ENCODE measurements around the gene UGGT1. TPM values are rescaled to one million over a fixed set of nuclear protein-coding genes. Genes with fewer than 3 reads are reported as not detected.
A peak's percentile ranks its signal among the peaks of the same experiment; 100 is the strongest.

The UGGT1 gene, protein sequence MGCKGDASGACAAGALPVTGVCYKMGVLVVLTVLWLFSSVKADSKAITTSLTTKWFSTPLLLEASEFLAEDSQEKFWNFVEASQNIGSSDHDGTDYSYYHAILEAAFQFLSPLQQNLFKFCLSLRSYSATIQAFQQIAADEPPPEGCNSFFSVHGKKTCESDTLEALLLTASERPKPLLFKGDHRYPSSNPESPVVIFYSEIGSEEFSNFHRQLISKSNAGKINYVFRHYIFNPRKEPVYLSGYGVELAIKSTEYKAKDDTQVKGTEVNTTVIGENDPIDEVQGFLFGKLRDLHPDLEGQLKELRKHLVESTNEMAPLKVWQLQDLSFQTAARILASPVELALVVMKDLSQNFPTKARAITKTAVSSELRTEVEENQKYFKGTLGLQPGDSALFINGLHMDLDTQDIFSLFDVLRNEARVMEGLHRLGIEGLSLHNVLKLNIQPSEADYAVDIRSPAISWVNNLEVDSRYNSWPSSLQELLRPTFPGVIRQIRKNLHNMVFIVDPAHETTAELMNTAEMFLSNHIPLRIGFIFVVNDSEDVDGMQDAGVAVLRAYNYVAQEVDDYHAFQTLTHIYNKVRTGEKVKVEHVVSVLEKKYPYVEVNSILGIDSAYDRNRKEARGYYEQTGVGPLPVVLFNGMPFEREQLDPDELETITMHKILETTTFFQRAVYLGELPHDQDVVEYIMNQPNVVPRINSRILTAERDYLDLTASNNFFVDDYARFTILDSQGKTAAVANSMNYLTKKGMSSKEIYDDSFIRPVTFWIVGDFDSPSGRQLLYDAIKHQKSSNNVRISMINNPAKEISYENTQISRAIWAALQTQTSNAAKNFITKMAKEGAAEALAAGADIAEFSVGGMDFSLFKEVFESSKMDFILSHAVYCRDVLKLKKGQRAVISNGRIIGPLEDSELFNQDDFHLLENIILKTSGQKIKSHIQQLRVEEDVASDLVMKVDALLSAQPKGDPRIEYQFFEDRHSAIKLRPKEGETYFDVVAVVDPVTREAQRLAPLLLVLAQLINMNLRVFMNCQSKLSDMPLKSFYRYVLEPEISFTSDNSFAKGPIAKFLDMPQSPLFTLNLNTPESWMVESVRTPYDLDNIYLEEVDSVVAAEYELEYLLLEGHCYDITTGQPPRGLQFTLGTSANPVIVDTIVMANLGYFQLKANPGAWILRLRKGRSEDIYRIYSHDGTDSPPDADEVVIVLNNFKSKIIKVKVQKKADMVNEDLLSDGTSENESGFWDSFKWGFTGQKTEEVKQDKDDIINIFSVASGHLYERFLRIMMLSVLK (N-terminal part only)
- 10 to 100 TPM; 39.3 to 50.3 TPM for total RNA-seq
- 10 to 100 TPM; 28.3 to 33.7 TPM for polyA plus RNA-seq (ENCODE audit: insufficient read length in 2 of 2)
- long read RNA-seq, donor 1, full-length matches to known transcripts: 1 of 1 reads
- long read RNA-seq, donor 1, partial matches to known transcripts: 0 of 1 reads
- long read RNA-seq, donor 1, other reads (novel, unspliced or antisense): 0 of 1 reads
- long read RNA-seq, donor 2: 0 reads
- long read RNA-seq, donor 3: 0 reads
- long read RNA-seq, donor 4: 0 reads

DNA sequence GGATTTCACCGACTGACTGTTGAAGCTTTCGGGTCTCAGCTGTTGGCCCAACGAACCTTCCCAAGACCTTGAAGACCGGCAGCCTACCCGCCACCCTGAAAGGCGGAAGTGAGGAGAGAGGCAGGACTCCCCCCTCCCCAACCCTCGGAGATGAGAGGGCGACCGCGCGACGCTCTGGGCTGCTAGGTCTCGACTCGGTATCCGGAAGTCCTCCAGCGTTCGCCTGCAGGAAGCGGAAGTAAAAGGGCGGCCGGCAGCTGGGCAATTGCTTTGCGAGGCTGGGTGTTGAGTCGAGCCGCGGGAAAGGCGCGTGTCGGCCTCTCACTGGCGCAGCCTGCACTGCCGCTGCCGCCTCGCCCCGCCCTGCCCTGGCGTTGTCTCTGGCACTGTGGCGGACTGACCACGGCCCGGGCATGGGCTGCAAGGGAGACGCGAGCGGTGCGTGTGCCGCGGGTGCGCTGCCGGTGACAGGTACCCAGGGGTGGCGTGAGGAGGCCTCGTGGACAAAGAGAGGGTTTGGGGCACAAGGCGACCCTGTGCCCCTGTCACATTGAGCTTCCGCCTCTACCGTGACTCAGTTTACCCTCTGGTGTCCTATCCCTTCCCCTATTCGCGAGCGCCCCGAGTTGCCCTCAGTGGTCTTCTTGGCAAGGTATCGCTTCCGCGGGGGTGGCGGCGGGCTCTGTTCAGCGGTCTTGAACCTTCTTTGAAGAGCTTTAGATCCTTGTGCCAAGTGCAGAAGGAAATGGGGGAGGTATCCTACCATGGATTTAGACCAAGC, at the start of gene UGGT1:
UGGT1 (plus strand) TSS at position 256 of the 781 bp plus-strand sequence; CDS start at position 414, 158 bp downstream.
- Histone ChIP-seq H3K27ac (ENCODE audit: low read depth, low read length) (peak within 1 kb of the TSS; percentile 83), H3K27me3 (ENCODE audit: control insufficient read depth, insufficient read depth, low read length) (no peaks in the 10 kb centered on the region)

DNA sequence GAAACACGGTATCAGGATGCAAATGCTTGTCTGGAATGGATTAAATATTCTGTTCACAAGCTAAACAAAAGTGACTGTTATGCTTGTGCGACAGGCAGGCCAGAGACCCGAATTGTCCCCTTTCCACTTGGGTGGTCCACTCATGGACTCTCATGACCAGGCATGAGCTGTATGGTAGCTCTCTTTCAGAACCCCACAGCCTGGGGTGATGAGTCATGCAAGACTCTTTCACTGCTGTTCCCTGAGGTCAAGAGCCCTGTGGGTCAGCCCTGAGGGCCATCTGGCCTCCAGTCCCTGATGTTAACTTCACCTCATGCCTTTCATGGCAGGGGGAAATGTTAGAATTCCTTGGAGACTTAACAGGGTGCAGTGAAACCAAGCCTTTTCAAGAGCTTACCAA, 49.4 kb upstream of the UGGT1 start:
- H3K4me1 ChIP-seq (ENCODE audit: control insufficient read depth, insufficient read depth, low read length): no peaks in the 10 kb centered on the region
- no peak for DNase-seq (ENCODE audit: low read depth in 4 of 6, low spot score in 6 of 6)
- no peak overlapping the region for H3K4me3 ChIP-seq (ENCODE audit: low read depth, low read length)
- H3K36me3 ChIP-seq (ENCODE audit: control insufficient read depth, insufficient read depth, low read length): no peaks in the 10 kb centered on the region
- WGBS (ENCODE audit: insufficient coverage): 83% methylated on average over 3 of the region's 3 CpGs
- no peaks in the 10 kb centered on the region for H3K27me3 ChIP-seq (ENCODE audit: control insufficient read depth, insufficient read depth, low read length)
- H3K27ac ChIP-seq (ENCODE audit: low read depth, low read length): no peak overlapping the region
- H3K9me3 ChIP-seq (ENCODE audit: control insufficient read depth, insufficient read depth, low read length): peaks cover 9% of the 10 kb centered on the region

More for the DNA sequence above, at the start of gene UGGT1:
- Histone ChIP-seq H3K4me3 (ENCODE audit: low read depth, low read length) (peak within 1 kb of the TSS; percentile 87), H3K4me1 (ENCODE audit: control insufficient read depth, insufficient read depth, low read length) (peaks cover 3% of the 10 kb centered on the region), H3K36me3 (ENCODE audit: control insufficient read depth, insufficient read depth, low read length) (peaks cover 3% of the 10 kb centered on the region), H3K9me3 (ENCODE audit: control insufficient read depth, insufficient read depth, low read length) (no peaks in the 10 kb centered on the region)
- DNase-seq (ENCODE audit: low read depth in 4 of 6, low spot score in 6 of 6): peak; percentile 89 to 99 (median 92)
- WGBS (ENCODE audit: insufficient coverage): 0% methylated on average over 59 of the region's 59 CpGs

DNA sequence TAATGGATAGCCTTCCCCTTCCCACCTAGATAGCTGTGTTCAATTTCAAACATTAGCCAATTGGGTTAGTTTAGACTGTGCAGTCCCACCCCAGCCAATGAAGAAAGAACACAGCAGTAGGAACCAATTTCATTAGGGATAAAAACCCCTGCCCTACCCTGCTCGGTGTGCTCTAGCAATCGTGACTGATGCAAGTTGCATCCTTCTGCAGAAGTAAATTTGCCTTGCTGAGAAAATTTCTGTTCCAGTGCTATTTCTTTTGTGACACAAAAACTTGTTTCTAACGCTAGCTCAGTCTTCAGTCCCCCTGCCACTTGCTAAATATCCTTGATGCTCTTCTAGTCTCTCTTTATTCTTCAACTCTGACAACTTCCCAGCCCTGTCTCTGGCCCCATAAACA, 48.0 kb upstream of the UGGT1 start:
- DNase-seq (ENCODE audit: low read depth in 4 of 6, low spot score in 6 of 6): no peak
- Histone ChIP-seq H3K4me1 (ENCODE audit: control insufficient read depth, insufficient read depth, low read length) (no peaks in the 10 kb centered on the region), H3K9me3 (ENCODE audit: control insufficient read depth, insufficient read depth, low read length) (no peaks in the 10 kb centered on the region), H3K36me3 (ENCODE audit: control insufficient read depth, insufficient read depth, low read length) (no peaks in the 10 kb centered on the region), H3K27me3 (ENCODE audit: control insufficient read depth, insufficient read depth, low read length) (no peaks in the 10 kb centered on the region), H3K4me3 (ENCODE audit: low read depth, low read length) (no peak overlapping the region), H3K27ac (ENCODE audit: low read depth, low read length) (no peak overlapping the region)
- 75% methylated on average over 3 of the region's 3 CpGs for WGBS (ENCODE audit: insufficient coverage)

DNA sequence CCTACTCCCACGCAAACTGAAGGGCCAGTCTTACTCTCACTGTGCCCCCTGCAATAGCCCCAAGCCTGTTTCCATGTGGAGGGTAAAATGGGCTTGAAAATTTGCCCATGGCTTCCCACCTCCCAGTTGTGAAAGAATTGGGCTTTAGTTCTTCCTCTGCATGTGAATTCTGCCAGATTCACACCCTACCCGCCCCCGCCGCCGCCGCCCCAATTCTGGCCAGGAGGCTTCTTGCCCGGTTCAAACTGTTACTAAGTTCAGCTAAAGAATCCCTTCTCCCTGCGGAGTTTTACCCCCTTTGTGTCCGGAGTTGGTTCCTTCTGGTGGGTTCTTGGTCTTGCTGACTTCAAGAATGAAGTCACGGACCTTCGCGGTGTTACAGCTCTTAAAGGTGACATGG, 37.7 kb upstream of the UGGT1 start:
- no peak for DNase-seq (ENCODE audit: low read depth in 4 of 6, low spot score in 6 of 6)
- Histone ChIP-seq H3K27me3 (ENCODE audit: control insufficient read depth, insufficient read depth, low read length) (no peaks in the 10 kb centered on the region), H3K36me3 (ENCODE audit: control insufficient read depth, insufficient read depth, low read length) (no peaks in the 10 kb centered on the region), H3K4me1 (ENCODE audit: control insufficient read depth, insufficient read depth, low read length) (no peaks in the 10 kb centered on the region), H3K9me3 (ENCODE audit: control insufficient read depth, insufficient read depth, low read length) (no peaks in the 10 kb centered on the region), H3K4me3 (ENCODE audit: low read depth, low read length) (no peak overlapping the region), H3K27ac (ENCODE audit: low read depth, low read length) (no peak overlapping the region)
- 97% methylated on average over 10 of the region's 12 CpGs for WGBS (ENCODE audit: insufficient coverage)

DNA sequence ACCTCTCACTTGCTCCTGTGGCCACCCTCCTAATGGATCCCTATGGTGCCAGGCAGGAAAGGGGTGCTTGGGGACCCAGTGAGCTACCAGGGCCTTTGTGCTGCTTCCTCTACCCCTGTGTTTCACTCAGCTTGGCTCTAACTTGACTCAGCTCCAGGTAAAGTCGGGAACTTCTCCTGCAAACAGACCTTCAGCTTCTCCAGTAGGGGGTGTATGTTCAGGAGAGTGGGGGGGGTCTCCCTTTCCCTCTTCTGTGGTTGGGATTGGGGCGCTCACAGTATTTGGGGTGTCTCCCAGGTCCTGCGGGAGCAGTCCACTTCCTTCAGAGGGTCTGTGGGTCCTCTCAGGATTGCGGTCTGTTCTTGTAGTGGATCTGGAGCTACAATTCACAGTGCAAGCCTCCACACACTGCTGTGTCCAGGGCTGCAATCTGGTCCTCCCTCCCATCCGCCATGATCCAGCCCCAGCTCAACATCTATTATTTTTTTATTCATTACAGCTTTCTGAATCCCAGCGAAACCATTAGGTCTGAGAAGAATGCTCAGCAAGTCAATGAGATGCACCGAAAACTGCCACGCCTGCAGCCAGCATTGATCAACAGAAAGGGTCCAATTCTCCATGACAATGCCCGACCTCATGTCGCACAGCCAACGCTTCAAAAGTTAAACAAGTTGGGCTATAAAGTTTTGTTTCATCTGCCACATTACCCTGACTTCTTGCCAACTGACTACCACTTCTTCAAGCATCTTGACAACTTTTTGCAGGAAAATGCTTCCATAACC, 36.7 kb upstream of the UGGT1 start:
- Histone ChIP-seq H3K36me3 (ENCODE audit: control insufficient read depth, insufficient read depth, low read length) (no peaks in the 10 kb centered on the region), H3K27ac (ENCODE audit: low read depth, low read length) (no peak overlapping the region), H3K9me3 (ENCODE audit: control insufficient read depth, insufficient read depth, low read length) (no peaks in the 10 kb centered on the region), H3K4me1 (ENCODE audit: control insufficient read depth, insufficient read depth, low read length) (no peaks in the 10 kb centered on the region), H3K27me3 (ENCODE audit: control insufficient read depth, insufficient read depth, low read length) (no peaks in the 10 kb centered on the region), H3K4me3 (ENCODE audit: low read depth, low read length) (no peak overlapping the region)
- no peak for DNase-seq (ENCODE audit: low read depth in 4 of 6, low spot score in 6 of 6)
- 77% methylated on average over 8 of the region's 11 CpGs for WGBS (ENCODE audit: insufficient coverage)

DNA sequence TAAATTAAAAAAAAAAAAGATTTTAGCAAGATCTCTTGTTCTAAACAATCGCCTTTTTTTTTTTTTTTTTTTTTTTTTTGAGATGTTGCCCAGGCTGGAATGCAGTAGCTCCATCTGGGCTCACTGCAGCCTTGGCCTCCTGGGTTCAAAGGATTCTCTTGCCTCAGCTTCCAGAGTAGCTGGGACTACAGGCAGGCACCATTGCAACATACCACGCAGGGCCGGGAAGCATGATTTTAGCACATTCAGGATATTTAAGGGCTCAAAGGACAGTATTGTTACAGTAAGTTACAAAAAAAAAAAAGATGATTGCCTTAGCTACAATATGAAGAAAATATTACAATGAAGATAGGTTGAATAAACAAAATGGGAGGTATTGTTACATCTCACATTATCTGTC, 33.7 kb upstream of the UGGT1 start:
- no peaks in the 10 kb centered on the region for H3K9me3 ChIP-seq (ENCODE audit: control insufficient read depth, insufficient read depth, low read length)
- H3K4me1 ChIP-seq (ENCODE audit: control insufficient read depth, insufficient read depth, low read length): no peaks in the 10 kb centered on the region
- no peak overlapping the region for H3K27ac ChIP-seq (ENCODE audit: low read depth, low read length)
- no peaks in the 10 kb centered on the region for H3K27me3 ChIP-seq (ENCODE audit: control insufficient read depth, insufficient read depth, low read length)
- H3K36me3 ChIP-seq (ENCODE audit: control insufficient read depth, insufficient read depth, low read length): no peaks in the 10 kb centered on the region
- no peak overlapping the region for H3K4me3 ChIP-seq (ENCODE audit: low read depth, low read length)
- 100% methylated on average over 1 of the region's 3 CpGs for WGBS (ENCODE audit: insufficient coverage)
- DNase-seq (ENCODE audit: low read depth in 4 of 6, low spot score in 6 of 6): no peak

DNA sequence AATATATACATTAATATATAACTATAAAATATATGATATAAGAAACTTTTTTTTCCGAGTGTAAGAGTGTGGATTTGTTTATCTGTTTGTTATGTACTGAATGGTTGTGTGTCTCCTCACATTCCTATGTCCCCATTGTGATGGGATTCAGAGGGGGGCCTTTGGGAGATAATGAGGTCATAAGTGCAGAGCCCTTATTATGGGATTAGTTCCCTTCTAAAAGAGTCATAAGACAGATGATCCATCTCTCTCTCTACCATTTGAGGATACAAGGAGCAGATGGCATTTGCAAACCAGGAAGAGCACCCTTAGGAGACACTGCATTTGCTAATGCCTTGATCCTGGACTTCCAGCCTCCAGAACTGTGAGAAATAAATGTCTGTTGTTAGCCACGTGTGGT, 32.9 kb upstream of the UGGT1 start:
- H3K27ac ChIP-seq (ENCODE audit: low read depth, low read length): no peak overlapping the region
- no peak for DNase-seq (ENCODE audit: low read depth in 4 of 6, low spot score in 6 of 6)
- 73% methylated on average over 1 of the region's 2 CpGs for WGBS (ENCODE audit: insufficient coverage)
- H3K27me3 ChIP-seq (ENCODE audit: control insufficient read depth, insufficient read depth, low read length): no peaks in the 10 kb centered on the region
- no peak overlapping the region for H3K4me3 ChIP-seq (ENCODE audit: low read depth, low read length)
- H3K36me3 ChIP-seq (ENCODE audit: control insufficient read depth, insufficient read depth, low read length): no peaks in the 10 kb centered on the region
- no peaks in the 10 kb centered on the region for H3K9me3 ChIP-seq (ENCODE audit: control insufficient read depth, insufficient read depth, low read length)
- no peaks in the 10 kb centered on the region for H3K4me1 ChIP-seq (ENCODE audit: control insufficient read depth, insufficient read depth, low read length)

DNA sequence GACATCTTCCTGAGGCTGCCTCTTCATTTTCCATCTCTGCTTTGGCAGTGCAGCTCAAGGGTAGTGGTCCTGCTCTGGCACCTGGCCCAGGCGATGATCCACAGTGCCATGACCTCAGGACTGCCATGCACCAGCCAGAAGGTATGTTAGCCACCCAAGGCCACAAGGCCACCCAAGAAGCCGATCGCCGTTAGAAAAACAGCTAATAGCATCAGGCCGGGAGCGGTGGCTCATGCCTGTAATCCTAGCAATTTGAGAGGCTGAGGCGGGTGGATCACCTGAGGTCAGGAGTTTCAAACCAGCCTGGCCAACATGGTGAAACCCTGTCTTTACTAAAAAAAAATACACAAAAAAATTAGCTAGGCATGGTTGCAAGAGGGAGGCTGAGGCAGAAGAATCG, 28.4 kb upstream of the UGGT1 start:
- no peaks in the 10 kb centered on the region for H3K9me3 ChIP-seq (ENCODE audit: control insufficient read depth, insufficient read depth, low read length)
- DNase-seq (ENCODE audit: low read depth in 4 of 6, low spot score in 6 of 6): no peak
- no peaks in the 10 kb centered on the region for H3K27me3 ChIP-seq (ENCODE audit: control insufficient read depth, insufficient read depth, low read length)
- no peak overlapping the region for H3K4me3 ChIP-seq (ENCODE audit: low read depth, low read length)
- H3K36me3 ChIP-seq (ENCODE audit: control insufficient read depth, insufficient read depth, low read length): no peaks in the 10 kb centered on the region
- H3K4me1 ChIP-seq (ENCODE audit: control insufficient read depth, insufficient read depth, low read length): no peaks in the 10 kb centered on the region
- no peak overlapping the region for H3K27ac ChIP-seq (ENCODE audit: low read depth, low read length)
- 74% methylated on average over 7 of the region's 8 CpGs for WGBS (ENCODE audit: insufficient coverage)

All from spinal cord (tissue), 10 donors.